NCI-H82 treated with DMSO at 0.1 percent for 48 hours (cell line): ENCODE measurements around the gene SPATA31C1.
"Not testable (repeated sequence)": the region's sequence is repeated elsewhere in the genome, so short reads cannot be mapped to it uniquely, and the experiment has no call there.

Experiments
- DNase-seq: peaks from one replicate; lab custom pipeline; 2025; ENCODE audit not compliant: unreplicated experiment; lab: John Stamatoyannopoulos, UW

The SPATA31C1 gene

GRCh38 chr9:87886210-87886932, 31.4 kb upstream of the SPATA31C1 start:
- no peak for DNase-seq

GRCh38 chr9:87886933-87887505, 30.7 kb upstream of the SPATA31C1 start:
- DNase-seq = no peak

DNA sequence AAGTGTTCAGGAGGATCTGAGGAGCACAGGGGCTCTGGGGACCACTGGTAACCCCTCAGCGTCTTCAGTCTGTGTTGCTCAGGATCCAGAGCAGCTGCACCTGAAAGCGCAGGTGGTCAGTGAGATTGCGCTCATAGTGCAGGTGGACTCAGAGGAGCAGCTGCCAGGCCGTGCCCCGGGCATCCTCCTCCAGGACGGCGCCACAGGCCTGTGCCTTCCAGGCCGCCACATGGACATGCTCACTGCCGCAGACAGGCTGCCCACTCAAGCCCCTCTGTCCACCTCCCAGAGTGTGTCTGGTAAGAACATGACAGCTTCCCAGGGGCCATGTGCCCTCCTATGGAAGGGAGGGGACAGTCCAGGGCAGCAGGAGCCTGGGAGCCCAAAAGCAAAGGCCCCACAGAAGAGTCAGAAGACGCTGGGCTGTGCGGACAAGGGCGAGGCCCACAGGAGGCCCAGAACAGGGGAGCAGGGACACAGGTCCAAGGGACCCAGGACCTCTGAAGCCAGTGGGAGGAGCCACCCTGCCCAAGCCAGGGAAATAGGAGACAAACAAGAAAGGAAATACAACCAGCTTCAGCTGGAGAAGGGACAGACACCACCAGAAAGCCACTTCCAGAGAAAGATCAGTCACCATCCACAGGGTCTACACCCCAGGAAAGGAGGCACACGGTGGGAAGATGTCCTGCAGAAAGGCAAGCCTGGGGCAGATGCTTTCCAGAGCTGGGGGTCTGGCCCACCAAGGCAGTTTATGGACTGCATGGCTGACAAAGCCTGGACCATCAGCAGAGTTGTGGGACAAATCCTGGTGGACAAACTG, 29.9 kb upstream of the SPATA31C1 start:
- no peak for DNase-seq

GRCh38 chr9:87888501-87888900, 29.3 kb upstream of the SPATA31C1 start:
- no peak for DNase-seq

DNA sequence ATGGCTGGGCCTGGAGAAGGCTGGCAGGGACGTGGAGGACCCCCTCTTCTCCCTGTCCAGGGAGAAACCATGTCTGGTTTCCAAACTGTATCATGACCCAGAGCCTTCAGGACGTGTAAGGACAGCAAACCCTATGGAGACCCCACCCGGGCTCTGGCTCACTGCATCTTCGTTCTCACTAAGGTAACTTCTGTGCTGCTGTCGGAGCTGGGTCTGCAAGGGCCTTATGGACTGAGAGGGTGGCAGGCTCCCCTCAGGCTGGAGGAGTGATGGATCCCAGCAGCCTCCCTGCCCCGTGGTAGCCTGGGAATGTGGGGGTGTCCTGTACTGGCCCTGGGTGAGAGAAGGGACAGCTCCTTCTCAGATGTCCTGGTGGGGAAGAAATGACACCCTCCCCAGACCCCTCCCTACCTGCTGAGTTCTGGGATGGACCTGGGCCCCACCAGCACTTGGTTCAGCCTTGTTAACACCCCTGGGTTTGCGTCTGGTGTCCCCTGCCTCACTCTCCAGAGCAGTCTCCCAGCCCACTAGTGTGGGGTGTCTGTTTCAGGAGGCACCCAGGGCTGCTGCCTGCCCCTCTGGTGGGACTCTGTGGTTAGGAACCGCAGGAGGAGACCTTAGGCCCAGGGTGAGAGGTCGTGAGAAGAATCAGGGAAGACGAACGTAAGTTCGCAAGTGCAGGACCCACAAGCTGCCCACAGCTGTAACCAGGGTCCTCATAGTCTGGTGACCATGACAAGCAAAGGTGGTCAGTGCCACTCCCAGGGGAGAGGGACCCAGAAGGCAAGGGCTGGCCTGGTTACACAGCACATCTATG, 28.5 kb upstream of the SPATA31C1 start:
- DNase-seq = no peak

DNA sequence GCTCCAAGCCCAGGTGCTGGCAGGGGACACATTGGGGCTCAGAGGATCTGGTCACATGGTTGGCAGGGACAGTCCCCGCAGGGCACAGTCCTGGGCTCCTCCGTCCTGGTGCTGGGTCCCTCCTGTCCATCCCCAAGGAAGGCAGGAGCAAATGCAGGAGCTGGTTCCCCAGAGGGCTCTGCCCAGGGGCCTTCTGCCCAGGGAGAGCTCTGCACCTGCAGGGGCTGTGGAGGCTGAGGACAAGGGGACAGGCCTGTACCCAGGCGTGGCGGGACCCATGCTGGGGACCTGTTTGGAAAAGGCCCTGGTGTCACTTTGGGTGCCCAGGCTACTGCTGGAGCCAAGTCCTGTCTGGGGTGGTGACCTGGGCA, 27.9 kb upstream of the SPATA31C1 start:
- no peak for DNase-seq

DNA sequence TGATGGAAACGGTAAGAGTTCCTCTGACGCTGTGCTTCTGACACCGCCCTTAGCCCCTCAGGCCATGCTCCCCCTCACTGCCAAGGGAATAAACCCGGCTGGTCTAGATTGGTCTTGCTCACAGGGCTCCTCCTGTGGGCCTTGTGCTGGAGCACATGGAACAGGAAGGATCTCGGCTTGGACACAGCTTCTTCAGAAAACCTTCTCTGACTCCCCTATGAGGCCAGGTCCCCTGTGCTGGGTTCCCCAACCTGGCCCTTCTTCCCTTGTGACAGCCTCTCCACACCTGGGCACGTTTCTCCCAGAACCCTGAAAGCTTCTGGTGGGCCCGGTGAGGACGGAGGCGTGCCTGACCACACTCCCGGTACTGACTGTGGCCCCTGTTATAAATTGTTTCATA, 26.9 kb upstream of the SPATA31C1 start:
- DNase-seq = no peak

GRCh38 chr9:87891754-87892153, 26.0 kb upstream of the SPATA31C1 start:
- DNase-seq = no peak

- DNase-seq = no peak
These were observed 24.8 kb upstream of the SPATA31C1 start for GRCh38 chr9:87892956-87893355.

DNA sequence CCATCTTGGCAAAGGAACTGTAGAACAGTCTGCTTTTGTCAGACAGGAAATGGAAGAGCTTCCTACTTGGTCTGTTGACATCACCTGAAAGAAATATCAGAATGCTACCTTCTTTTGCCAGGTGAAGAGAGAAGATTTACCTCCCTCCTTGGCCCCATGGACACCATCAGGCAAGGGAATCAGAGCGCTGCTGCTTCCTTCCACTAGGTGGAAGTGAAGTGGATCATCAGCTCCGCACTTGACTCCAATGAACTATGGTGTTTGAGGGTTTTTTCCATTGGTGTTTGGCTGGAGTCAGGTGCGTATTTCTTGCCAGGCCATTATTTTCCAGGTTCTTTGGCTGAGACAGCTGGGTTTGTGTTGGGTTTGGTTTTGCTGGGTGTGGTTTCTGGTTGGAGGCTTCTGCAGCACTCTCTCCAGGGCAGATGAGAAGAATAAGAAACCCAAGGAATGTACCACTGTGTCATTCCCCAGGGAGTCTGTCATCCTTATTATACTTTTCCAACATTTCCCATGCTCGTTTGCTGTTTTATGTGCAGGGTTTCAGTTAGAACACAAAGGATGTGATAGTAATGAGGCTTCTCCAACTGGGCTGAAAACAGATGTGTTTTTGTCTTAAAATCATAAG, 22.6 kb upstream of the SPATA31C1 start:
- no peak for DNase-seq

- no peak for DNase-seq
These were observed 20.9 kb upstream of the SPATA31C1 start for GRCh38 chr9:87896891-87897290.

DNA sequence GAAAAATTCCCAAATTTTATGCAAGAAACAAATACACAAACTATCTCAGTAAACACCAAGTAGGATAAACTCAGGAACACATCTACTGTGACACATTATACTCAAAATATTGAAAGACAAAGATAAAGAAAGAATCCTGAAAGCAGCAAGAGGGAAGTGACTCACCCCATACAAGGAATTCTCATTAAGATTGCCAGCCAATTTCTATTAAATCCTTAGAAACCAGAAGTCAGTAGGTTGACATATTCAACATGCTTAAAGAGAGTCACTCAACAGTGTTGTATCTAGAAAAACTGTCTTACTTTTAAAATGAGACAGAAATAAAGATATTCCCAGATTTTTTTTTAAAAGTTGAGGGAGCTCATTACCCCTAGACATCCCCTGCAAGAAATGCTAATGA, 19.6 kb upstream of the SPATA31C1 start:
- no peak for DNase-seq

GRCh38 chr9:87902371-87902770, 15.4 kb upstream of the SPATA31C1 start:
- not testable (repeated sequence) for DNase-seq

- no peak for DNase-seq
These were observed 8.3 kb upstream of the SPATA31C1 start for GRCh38 chr9:87909310-87910041.

GRCh38 chr9:87910821-87911220, 6.9 kb upstream of the SPATA31C1 start:
- DNase-seq = no peak

DNA sequence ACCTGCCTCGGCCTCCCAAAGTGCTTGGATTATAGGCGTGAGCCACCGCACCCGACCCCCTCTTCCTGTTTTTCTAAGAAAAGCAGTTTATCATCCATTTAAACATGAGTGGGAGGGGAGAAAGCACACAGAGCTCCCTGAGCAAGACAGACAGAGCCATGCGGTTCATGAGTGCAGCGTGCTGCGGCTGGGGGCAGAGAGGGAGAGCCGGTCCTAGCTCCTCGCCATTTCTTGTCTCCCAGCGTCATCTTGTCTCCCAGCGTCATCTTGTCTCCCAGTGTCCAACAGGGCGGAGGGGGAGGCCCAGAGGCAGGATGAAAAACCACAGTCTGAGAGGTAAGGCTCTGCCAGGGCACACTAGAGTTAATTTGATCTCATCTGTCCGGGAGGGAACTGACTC, 1.3 kb downstream of the SPATA31C1 start:
- DNase-seq = not testable (repeated sequence)

GRCh38 chr9:87921561-87921960, 3.8 kb downstream of the SPATA31C1 start:
- DNase-seq = not testable (repeated sequence)

DNA sequence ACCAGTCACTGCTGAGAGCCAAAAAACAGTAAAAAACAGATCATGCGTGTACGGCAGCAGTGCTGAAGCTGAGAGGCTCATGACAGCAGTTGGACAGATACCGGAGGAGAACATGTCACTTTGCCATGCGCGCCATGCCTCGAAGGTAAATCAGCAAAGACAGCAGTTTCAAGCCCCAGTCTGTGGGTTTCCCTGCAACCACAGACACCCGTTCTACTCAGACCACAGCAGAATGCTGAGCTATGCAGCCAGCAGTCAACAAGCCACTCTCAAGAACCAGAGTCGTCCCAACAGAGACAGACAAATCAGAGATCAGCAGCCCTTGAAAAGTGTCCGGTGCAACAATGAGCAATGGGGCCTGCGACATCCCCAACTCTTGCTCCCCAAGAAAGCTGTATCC, 5.2 kb downstream of the SPATA31C1 start:
- DNase-seq = not testable (repeated sequence)

- DNase-seq = not testable (repeated sequence)
These were observed 7.1 kb downstream of the SPATA31C1 start for GRCh38 chr9:87924851-87925250.

GRCh38 chr9:87929152-87929551, 11.4 kb downstream of the SPATA31C1 start:
- not testable (repeated sequence) for DNase-seq
